Adrenal gland (tissue), 5 donors: ENCODE measurements around the gene DNAAF2.

Source experiments
- POLR2A ChIP-seq, 2 donors: fragments of 450-650 bp; IDR thresholded peaks; one replicate each; pipeline ENCODE4 v1.6.1; 2017; ENCODE audit warnings: antibody characterized with exemption in 2 of 2, mild to moderate bottlenecking in 2 of 2, moderate library complexity in 1 of 2
- TF ChIP-seq, protein P1 (sequence below), 6 experiments: fragments of 450-650 bp in 4 of 6; fragments of 200-600 bp in 2 of 6; sonication (generic) in 1 of 6; IDR thresholded peaks; 1 replicate in 5 of 6; 2 replicates in 1 of 6; pipeline versions ENCODE4 v1.5.1 to v1.8.0; 2016 to 2021; ENCODE audit warnings: antibody characterized with exemption in 6 of 6, mild to moderate bottlenecking in 2 of 6, moderate library complexity in 1 of 6
- donor health status: DM: no; HTN: no; CAD: no.

DNA sequence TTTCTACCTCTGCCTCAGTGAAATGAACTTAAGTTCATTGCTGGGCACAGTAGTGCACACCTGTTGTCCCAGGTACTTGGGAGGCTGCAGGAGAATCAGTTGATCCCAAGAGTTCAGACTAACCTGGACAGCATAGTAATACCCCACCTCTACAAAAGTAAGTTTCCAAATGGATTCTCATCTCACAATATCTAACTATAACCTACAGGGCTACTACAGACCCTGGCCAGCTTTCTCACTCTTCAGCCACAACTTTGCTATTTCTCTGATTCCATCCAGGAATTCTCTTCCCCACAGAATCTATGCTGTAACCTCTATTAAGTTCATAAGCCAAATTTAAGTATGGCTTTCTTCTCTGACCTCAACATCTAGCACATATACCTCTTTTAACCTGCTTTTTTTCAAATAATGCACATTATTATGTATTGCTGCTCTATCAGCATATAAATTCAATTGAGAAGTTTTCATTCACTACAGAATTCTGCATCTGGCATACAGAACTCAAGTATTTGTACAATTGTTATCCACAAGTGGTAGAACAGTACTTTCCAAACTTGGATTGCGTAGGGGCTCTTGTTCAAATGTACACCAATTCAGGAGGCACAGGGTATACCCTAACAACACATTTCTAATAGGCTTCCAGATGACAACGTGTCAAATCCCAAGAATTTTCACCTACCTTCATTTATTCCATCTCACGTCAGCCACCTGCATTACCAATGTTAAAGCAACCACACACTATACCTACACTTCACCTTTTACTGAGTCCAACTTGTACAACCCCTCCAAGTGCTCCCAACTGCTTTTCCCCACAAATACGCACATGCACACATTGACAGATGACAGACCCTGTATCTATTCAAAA, 52.7 kb downstream of the DNAAF2 start:
- TF ChIP-seq, protein P1, sequence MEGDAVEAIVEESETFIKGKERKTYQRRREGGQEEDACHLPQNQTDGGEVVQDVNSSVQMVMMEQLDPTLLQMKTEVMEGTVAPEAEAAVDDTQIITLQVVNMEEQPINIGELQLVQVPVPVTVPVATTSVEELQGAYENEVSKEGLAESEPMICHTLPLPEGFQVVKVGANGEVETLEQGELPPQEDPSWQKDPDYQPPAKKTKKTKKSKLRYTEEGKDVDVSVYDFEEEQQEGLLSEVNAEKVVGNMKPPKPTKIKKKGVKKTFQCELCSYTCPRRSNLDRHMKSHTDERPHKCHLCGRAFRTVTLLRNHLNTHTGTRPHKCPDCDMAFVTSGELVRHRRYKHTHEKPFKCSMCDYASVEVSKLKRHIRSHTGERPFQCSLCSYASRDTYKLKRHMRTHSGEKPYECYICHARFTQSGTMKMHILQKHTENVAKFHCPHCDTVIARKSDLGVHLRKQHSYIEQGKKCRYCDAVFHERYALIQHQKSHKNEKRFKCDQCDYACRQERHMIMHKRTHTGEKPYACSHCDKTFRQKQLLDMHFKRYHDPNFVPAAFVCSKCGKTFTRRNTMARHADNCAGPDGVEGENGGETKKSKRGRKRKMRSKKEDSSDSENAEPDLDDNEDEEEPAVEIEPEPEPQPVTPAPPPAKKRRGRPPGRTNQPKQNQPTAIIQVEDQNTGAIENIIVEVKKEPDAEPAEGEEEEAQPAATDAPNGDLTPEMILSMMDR (IDR thresholded peaks at IDR 0.05) = no peak
- TF ChIP-seq POLR2A (IDR thresholded peaks at IDR 0.05) = no peak
